Renal pelvis (tissue), 4 donors: ENCODE measurements around the gene DNAH5. TPM values are rescaled to one million over a fixed set of nuclear protein-coding genes. Genes with fewer than 3 reads are reported as not detected.
"Not testable (repeated sequence)": the region's sequence is repeated elsewhere in the genome, so short reads cannot be mapped to it uniquely, and the experiment has no call there.

Source experiments
- DNase-seq: peaks from one replicate; pipeline ENCODE4 v3.0.0-alpha.2; 2013
- polyA plus RNA-seq, 3 donors: library from polyadenylated mRNA; unstranded; fragments of 120-200 nt; gene quantifications; one replicate each; pipeline ENCODE4 v1.2.1, GENCODE V29; 2013; ENCODE audit not compliant: insufficient read length in 3 of 3

DNAH5 gene
- polyA plus RNA-seq, 3 donors, result 1.1 to 3.3 (median 1.2) TPM

DNA sequence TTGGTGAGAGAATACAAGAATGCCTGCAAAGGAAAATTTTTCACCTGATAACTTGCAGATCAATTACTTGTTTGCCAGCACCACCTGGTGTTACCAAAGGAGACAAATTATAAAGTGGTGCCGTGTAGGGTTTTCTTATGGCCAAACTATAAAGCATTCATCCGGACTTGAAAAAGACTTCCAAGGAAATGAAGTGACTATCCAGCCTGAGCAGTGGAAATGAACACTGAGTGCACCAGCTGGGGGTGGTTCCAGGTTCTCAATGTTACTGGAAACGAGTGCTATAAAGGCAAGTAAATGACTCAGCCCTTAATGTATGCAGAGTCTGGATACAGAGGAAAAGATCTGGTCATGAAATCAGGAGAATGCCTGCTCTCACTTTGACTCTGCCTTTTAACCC lies 113.1 kb downstream of the DNAH5 start:
- DNase-seq, result no peak

DNA sequence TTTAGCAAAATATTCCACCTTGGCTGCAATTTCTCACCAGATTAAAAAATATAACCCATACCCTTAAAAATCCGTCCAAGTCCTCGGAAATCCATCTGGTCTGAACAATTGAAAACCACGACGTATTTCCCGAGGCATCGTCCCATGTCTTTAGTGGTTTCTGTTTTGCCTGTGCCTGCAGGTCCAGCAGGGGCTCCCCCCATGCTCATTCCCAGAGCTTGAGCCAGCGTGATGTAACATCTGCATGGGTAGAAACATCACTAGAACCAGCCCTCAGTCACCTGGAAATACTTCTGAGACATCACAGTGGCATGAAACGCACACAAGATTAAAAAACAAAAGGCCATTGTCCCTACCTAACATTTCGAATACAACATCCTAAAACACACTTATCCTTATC lies 114.0 kb downstream of the DNAH5 start:
- no peak for DNase-seq

DNA sequence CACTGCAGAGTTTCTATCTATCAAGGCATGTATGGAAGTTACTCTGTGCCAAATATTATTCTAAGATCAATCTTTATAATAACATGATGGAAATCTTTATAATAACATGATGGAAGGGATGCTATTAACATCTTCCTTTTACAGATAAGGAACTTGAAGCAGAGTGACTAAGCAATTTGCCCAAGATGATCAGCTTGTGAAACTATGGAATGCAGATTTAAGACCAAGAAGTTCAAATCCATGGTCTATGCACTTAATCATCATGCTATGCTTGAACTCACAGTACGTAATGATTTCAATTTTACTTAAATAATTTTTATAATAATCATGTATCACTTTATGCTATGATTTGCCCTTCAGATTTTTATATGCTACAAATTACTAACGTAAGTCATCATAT lies 123.1 kb downstream of the DNAH5 start:
- no peak for DNase-seq

DNA sequence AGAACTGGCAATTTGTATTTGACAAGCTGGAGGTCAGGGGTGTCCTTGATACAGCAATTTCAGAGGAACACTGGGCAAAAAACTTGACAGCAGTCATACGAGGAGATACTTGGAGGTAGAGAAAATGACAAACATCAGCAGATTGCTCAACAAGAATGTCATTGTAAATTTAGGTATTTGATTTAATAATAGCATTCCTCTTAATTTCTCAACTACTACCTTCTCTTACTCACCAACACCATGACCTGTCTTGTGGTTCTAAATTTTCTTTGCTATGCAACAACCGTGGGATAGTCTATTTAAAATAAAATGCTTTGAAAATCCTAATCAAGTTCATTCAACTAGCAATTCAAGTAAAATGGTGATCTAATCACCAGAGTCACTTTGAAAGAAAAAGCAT lies 128.4 kb downstream of the DNAH5 start:
- DNase-seq, result no peak

DNA sequence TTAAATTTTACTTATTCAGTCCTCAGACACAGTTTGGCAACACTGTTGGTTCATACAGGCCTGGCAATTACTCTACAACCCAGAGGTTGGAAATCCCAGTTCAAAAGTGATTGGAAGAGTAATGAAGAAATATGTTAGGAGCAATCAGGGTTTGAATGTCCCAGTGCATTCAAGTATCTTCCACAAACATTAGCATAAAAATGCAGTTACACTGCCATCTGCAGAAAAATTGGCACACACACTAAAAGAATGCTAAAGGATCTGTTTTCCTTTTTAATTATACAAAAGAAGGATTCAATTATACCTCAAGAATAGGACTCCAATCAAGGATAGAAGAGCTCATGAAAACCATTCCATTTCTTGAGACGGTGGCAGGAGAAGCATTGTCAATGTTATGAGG lies 130.2 kb downstream of the DNAH5 start:
- no peak for DNase-seq

DNA sequence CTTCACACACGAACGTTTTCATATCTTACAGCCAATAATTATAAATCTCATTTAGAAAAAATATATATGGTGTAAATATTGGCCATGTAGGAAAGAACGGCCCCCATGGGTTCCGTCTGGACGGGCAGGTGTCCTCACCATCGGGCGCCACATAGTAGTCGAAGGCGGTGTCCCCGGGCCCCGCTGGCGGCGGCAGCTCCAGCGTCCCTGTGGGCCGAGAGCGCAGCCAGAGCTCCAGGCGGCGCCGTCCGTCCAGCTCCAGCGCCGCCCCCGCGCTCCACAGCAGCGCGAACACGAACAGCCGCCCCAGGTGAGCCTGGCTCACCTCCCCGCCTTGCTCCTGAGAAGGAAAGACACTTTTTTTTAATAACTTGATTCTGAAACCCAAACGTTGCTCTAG lies 134.6 kb downstream of the DNAH5 start:
- DNase-seq, result no peak

DNA sequence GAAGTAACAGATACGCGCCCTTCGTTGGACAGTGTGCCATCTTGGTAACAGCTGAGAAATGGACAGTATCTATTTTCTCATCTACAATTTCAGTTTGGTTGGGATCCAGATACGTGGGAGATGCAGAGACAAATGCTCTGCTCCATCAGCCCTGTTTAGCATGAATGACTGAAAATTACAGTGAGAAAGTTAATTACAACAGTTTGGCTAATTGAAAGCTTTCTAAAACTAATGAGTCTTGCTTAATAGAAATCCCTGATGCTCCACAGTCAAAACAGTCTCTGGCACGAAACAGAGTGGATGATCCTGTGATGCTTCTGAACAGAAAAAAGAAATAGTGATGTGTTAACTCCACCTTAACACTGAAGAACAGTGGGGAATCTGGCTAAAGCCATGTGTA lies 140.2 kb downstream of the DNAH5 start:
- no peak for DNase-seq

DNA sequence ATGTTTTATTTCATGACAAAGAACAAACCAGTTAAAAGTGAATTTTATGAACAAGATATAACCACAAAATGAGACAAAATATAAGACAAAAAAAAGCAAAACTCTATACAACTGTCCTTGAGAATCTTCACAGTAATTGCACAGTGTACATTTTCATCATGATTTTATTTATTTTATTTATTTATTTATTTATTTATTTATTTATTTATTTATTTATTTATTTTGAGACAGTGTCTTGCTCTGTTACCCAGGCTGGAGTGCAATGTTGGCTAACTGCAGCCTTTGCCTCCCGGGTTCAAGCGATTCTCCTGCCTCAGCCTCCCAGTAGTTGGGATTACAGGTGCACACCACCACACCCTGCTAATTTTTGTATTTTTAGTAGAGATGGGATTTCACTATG lies 145.9 kb downstream of the DNAH5 start:
- not testable (repeated sequence) for DNase-seq

DNA sequence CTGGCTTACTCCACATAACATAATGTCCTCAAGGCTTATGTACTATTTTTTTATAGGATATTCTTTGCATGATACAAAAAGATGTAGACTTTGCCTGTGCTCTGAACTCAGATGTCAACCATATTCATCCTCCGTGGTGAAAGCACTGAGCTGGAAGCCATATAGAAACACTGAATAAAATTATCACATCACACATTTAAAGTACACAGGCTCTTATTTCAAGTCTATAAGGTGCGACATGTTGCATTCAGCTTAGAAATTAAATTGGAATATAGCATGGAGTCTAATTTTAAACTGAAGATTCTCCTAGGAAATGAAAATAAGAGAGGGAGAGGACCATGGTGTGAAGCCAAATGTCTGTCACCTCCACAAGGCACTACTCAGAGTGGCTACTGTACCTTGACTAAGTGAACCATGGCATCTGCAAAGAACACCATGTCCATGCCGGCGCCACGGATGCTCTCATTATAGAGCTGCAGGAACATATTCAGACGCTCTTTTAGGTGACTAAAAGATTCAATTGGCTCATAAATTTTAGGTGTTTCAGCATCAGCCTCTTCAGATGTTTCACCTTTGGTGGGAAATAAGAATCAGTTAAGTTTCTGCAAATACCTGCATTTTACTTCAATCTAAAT lies 158.6 kb downstream of the DNAH5 start:
- no peak for DNase-seq

DNA sequence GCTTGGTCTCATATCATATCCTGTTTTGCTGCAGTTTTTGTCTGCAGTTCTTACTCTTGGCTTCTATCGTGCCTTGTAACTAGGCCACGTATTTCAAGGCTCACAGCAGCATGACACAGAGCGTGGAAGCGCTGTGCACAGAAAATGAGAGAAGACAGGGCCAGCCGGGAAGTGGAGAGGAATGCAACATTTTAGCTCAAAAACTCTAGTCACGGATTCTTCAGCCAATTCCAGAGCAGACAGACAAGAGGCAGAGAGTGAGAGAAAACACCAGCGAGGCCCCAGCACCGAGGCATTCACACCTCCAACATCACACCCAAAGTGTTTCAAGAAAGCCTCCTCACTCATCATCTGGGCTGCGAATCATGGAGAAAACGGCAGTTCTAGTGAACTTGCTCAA lies 160.8 kb downstream of the DNAH5 start:
- no peak for DNase-seq

DNA sequence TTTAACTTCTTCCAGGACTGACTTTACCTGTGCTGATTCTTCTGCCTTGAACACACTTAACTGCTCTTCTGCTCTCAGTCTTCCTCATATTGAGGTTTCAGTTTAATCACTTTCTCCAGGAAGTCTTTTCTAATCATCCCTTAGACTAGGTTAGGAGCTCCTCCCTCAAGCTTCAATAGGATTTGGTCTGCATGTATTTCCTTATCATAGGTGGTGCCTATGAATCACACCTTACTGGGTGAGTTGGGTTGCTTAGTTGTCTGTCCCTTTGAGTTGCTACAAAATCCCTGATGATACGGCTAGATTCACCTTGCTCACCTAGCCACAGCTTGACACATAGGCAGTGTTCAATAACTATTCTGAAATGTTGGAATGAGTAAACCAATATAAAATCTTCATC lies 164.4 kb downstream of the DNAH5 start:
- no peak for DNase-seq

DNA sequence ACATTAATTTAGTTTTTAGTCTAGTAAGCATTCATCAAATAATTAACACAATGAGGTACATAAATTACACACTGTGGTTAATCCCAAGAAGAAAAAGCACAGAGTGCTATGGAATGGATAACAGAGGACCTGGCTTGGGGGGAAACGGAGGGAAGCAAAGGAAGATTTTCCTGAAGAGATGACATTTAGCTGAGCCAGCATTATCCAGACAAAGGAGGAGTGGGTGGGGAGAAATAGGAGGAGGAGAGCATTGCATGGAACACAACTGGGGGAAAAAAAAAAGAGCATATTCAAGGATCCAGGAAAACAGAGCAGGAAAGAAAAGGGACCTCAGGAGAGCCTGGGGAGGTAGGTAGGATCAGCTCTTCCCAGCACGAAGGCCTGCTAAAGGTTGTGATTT lies 170.8 kb downstream of the DNAH5 start:
- no peak for DNase-seq

DNA sequence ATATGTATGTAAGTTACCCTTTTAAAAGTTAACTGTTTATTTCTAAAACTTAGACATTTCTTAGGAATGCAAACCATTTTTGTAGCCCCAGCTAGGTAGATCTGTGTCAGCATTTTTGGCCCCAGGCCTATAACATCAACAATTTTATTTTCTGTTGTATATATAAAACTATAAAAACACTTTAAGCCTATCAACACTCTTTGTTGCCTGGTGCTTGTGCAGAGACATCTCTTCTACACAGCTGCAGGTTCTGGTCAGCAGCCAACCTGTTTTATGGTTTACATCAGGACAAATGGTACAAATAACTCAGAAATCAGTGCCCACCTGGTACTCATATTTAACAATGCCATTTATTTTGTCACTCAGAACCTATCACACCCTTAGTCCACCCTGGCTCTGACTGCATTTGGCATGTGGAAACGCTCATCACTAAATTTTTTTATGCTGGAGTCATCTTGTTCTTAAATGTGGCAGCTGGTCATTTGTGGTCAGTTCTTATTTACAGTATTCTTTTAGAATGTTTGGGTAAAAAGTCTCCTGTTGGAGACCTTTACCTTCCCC lies 173.4 kb downstream of the DNAH5 start:
- no peak for DNase-seq

DNA sequence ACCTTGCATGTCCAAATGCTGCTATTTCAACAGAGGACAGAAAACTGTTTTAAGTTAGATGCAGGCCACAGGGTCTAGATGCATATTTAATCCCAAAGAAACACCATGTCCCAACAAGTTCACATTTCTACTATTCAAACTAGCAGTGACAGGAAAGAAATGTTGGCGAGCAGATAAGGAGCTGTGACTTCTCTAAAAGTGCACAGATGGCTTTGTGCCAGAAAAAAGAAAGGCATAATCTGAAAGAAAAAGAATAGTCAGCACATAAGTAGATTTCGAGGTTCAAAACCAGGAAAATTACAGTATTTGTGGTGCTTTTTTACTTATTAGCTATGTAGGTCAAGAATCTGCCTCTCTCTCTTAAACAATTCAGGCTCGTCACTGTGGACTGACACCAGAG lies 178.3 kb downstream of the DNAH5 start:
- no peak for DNase-seq

DNA sequence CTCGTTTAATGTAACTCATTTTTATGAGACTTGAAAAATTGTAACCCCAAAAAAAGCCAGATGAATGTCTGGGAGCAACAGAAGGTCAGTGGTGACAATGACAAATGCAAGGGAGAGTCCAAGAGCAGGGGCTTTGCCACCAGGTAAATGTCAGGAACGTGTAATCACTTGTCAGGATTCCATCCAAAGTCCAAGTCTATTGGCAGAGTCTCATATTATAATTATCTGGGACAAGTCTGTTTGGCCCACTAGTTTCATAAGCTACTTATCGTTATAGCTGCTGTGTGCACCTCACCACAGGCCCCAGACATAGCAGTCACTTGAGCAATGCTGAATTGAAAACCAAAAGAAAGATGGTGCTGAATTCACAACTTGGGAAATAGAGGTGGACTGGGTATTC lies 180.8 kb downstream of the DNAH5 start:
- DNase-seq, result no peak

DNA sequence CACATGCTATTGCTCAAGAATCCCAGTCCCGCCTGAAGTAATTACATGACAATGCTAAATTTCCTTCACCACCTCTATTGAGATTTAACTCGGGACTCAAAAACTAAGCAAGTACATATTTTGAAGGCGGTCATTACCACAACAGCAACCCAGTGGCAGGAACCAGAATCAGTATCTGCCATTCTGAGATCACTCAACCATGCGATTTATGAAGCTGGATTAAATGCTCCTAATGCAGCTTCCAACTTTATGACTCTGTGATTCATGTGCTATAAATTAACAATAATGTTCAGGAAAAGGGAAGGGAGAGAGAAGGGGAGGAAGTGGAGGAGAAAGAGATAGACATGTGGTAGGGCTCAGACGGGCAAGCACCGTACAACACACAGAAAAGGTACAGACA lies 194.7 kb downstream of the DNAH5 start:
- DNase-seq, result no peak

DNA sequence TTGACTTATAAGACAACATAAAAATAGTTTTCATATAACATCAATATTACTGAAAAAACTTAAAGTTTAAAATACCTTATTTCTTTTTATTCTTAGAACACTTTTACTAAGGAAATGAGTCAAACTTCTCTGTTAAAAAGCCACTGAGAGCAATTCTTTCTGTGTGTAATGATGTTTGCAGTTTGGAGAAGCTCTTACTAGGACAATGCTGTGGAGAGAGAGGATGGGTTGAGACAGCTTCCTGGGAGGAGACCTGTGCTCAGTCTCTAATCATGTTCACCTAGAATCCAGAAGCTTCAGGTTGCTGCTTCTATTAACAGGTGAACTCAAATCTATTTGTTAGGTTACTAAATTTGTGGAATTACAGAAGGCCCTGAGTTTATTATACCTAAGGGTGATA lies 198.5 kb downstream of the DNAH5 start:
- DNase-seq, result no peak

DNA sequence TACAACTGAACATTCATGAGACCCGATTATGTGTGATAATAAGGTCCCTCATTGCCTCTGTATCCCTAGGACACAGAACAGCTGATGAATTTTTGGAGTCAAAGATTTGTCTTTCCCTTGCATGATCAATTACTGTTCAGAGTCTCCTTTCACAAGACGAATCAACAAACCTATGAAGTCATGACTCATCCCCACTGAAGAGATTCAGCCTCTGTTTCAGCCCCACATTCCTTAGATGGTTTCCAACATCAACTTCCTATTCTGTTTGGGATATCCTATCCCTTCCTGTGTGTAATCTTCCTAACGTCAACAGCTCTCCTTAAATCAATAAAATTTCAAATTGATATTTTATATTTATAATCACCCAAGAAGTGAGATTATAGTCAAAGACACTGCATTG lies 199.0 kb downstream of the DNAH5 start:
- DNase-seq, result no peak

DNA sequence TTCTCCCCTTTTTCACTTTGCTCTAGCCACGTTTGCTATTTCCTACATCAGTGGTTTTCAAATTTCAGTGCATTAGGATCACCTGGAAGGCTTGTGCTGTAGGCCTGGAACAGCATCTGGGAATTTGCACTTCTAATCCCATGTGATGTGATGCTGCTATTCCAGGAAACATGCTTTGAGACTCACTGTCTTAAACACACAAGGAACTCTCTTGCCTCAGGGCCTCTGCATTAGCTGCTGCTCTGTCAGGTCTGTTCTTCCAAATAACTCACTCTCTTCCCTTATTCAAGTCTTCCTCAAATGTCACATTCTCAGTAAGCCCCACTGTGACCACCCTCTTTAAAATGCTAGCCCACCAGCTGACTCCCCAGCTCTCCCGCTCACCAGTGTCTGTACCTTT lies 204.0 kb downstream of the DNAH5 start:
- no peak for DNase-seq

DNA sequence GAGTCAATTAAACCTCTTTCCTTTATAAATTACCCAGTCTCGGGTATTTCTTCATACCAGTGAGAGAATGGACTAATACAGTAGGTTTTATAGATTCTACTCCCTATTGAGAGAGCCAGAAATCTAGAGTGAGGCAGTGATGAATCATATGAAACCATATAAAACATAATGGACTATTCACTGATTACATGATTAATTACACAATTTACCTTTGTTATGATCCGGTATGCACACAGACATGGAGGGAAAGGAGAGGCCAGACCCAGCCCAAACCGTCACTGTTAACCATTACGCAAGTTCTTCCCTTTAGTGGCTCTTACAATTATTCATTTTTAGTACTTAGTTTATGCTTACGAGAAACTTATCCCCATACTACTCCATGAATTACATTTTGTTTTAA lies 205.0 kb downstream of the DNAH5 start:
- no peak for DNase-seq

DNA sequence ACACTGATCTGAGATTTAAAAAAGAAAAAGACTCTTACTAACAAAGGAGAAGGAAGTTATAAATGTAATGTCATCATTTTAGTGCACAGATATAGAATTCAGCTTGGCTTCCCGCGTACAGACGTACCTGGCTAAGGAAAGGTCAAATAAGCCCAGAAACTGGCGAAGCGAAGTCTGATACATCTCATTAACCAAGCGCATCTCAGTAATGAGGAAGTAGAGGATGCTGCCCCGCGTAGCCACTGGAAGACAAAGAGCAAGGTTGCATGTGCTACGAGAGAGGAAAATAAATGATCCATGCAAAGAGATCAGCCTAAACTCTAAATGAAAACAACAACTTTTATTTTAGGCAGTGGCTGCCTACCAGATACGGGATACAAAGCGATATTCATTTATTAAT lies 208.8 kb downstream of the DNAH5 start:
- DNase-seq, result no peak

DNA sequence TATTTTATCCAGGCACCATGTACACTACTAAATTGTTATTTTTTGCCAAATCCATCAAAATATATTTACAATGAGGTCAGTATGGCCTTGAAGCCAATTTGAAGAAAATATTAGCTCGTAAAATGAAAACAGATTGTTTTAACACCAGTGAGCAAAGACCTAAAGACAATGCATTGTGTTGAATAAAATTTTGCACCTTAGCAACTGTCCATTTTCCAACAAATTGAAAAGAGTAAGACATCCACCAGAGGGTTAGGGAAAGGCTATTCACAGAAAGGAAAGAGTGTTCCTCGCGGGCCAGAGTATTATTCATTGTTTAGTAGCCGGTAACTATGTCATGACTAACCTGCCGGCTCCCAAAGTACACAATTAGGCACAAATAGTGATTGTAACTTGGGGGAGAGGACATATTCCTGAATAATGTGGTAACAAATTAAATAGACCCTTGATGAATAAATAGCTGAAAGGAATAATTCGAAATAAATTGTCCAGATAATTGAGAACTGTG lies 213.3 kb downstream of the DNAH5 start:
- no peak for DNase-seq

DNA sequence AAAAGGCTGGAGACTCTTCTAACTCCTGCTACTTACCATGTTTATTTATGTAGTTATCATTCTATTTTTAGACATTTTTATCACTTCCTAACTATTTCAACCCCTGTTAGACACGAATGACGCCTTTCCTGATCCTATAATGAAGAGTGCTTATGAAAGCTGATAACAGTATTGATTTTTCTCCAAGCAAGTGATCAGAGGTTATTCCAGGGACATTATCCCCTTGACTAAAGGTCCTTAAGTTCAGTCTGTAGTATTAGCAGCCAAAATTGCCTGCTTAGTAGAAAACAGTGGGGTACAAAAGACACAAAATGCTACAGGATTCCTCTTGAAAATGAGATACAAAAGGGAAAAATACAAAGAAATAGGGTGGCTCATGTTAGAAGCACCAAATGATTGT lies 235.6 kb downstream of the DNAH5 start:
- DNase-seq, result no peak

DNA sequence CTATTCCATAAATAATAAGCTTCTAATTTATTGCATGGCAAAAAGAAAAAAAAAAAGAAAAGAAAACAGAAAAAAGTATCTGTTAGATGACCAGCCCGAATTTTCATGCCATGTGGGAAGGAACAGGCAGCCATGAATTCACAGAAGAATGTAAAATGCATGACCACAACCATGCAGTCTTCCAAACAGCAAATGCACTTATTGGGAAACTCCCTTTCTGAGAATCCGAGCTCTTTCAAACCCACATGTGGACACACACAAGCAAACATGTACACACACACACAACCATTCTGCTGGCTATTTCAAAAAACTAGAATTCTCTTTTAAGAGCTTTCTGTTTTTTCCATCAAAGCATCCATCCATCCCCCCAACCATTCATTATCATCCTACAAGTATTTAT lies 236.1 kb downstream of the DNAH5 start:
- no peak for DNase-seq
